ENCODE data around the gene POMT1. TPM values are rescaled to one million over a fixed set of nuclear protein-coding genes. Genes with fewer than 3 reads are reported as not detected.

POMT1 gene
- total RNA-seq, 2 experiments from 2014 or later = 50.1 to 50.5 TPM

- TF ChIP-seq CTCF (IDR thresholded peaks at IDR 0.05) = no peak
- peaks cover 0 to 7% of the 10 kb centered on the region in 2 experiments for H3K9me3 ChIP-seq (ENCODE audit: control insufficient read depth in 1 of 2, insufficient read depth in 1 of 2, low read length in 2 of 2)
- H3K4me3 Mint-ChIP-seq = no peak overlapping the region
- no peak overlapping the region for H3K4me3 ChIP-seq (ENCODE audit: low read length)
- ChIA-PET CTCF (interaction anchor here (1.4 kb wide), 2 partner anchors 175 to 194 kb away, joined by 3 read pairs; no protein-coding TSS in a partner anchor), POLR2A (interaction anchor here (0.9 kb wide), 1 partner anchor 65 kb away, joined by 4 read pairs; no protein-coding TSS in a partner anchor)
- ATAC-seq (ENCODE audit: poor library complexity) (no peak), DNase-seq (no peak)
- no peaks in the 10 kb centered on the region for H3K9me3 Mint-ChIP-seq
- intact Hi-C loops (cut with DNase I, micrococcal nuclease) = no loop called here
- no peaks in the 10 kb centered on the region for H3K4me1 ChIP-seq (ENCODE audit: insufficient read depth, low read length)
- no peaks in the 10 kb centered on the region for H3K4me1 Mint-ChIP-seq (ENCODE audit: low read depth)
- no peak overlapping the region for H3K27ac ChIP-seq (ENCODE audit: low read depth in 1 of 2, low read length in 2 of 2)
- H3K36me3 Mint-ChIP-seq (ENCODE audit: low read depth) = peaks cover 13% of the 10 kb centered on the region
- no peaks in the 10 kb centered on the region for H3K27me3 Mint-ChIP-seq
- no peak overlapping the region for H3K27ac Mint-ChIP-seq
- no peaks in the 10 kb centered on the region for H3K27me3 ChIP-seq (ENCODE audit: control insufficient read depth in 1 of 2, insufficient read depth in 2 of 2, low read length in 2 of 2)
- H3K36me3 ChIP-seq (ENCODE audit: insufficient read depth, low read length) = peaks cover 4% of the 10 kb centered on the region
These were observed 62.7 kb downstream of the POMT1 start for GRCh38 chr9:131565369-131565768.

- no peaks in the 10 kb centered on the region for H3K4me1 Mint-ChIP-seq (ENCODE audit: low read depth)
- ATAC-seq (ENCODE audit: poor library complexity) (no peak), DNase-seq (no peak)
- POLR2A ChIA-PET = interaction anchor here (1.0 kb wide), 1 partner anchor 13 kb away, joined by 3 read pairs; no protein-coding TSS in a partner anchor
- no peak overlapping the region for H3K27ac Mint-ChIP-seq
- no peaks in the 10 kb centered on the region for H3K4me1 ChIP-seq (ENCODE audit: insufficient read depth, low read length)
- no peak overlapping the region for H3K27ac ChIP-seq (ENCODE audit: low read depth in 1 of 2, low read length in 2 of 2)
- CTCF ChIA-PET = interaction anchor here (1.4 kb wide), 2 partner anchors 174 to 193 kb away, joined by 3 read pairs; no protein-coding TSS in a partner anchor
- intact Hi-C loops (cut with DNase I, micrococcal nuclease) = no loop called here
- no peak overlapping the region for H3K4me3 ChIP-seq (ENCODE audit: low read length)
- no peaks in the 10 kb centered on the region for H3K27me3 Mint-ChIP-seq
- peaks cover 4% of the 10 kb centered on the region for H3K36me3 ChIP-seq (ENCODE audit: insufficient read depth, low read length)
- H3K36me3 Mint-ChIP-seq (ENCODE audit: low read depth) = peaks cover 19% of the 10 kb centered on the region
- no peaks in the 10 kb centered on the region for H3K27me3 ChIP-seq (ENCODE audit: control insufficient read depth in 1 of 2, insufficient read depth in 2 of 2, low read length in 2 of 2)
- TF ChIP-seq CTCF (IDR thresholded peaks at IDR 0.05) = no peak
- no peaks in the 10 kb centered on the region for H3K9me3 Mint-ChIP-seq
- H3K9me3 ChIP-seq (ENCODE audit: control insufficient read depth in 1 of 2, insufficient read depth in 1 of 2, low read length in 2 of 2) = peaks cover 0 to 7% of the 10 kb centered on the region in 2 experiments
- H3K4me3 Mint-ChIP-seq = no peak overlapping the region
These were observed 63.4 kb downstream of the POMT1 start for GRCh38 chr9:131566158-131566557.

- H3K27me3 ChIP-seq (ENCODE audit: control insufficient read depth in 1 of 2, insufficient read depth in 2 of 2, low read length in 2 of 2) = no peaks in the 10 kb centered on the region
- POLR2A ChIA-PET = no interaction called here
- Mint-ChIP-seq H3K27me3 (no peaks in the 10 kb centered on the region), H3K36me3 (ENCODE audit: low read depth) (peaks cover 29% of the 10 kb centered on the region), H3K4me1 (ENCODE audit: low read depth) (no peaks in the 10 kb centered on the region), H3K9me3 (no peaks in the 10 kb centered on the region), H3K4me3 (no peak overlapping the region), H3K27ac (no peak overlapping the region)
- CTCF ChIA-PET = no interaction called here
- H3K4me1 ChIP-seq (ENCODE audit: insufficient read depth, low read length) = no peaks in the 10 kb centered on the region
- DNase-seq (no peak), ATAC-seq (ENCODE audit: poor library complexity) (no peak)
- H3K27ac ChIP-seq (ENCODE audit: low read depth in 1 of 2, low read length in 2 of 2) = no peak overlapping the region
- H3K4me3 ChIP-seq (ENCODE audit: low read length) = no peak overlapping the region
- peaks cover 16% of the 10 kb centered on the region for H3K36me3 ChIP-seq (ENCODE audit: insufficient read depth, low read length)
- TF ChIP-seq CTCF (IDR thresholded peaks at IDR 0.05) = no peak
- intact Hi-C loops (cut with DNase I, micrococcal nuclease) = no loop called here
- H3K9me3 ChIP-seq (ENCODE audit: control insufficient read depth in 1 of 2, insufficient read depth in 1 of 2, low read length in 2 of 2) = peaks cover 0 to under 1% of the 10 kb centered on the region in 2 experiments
These were observed 65.2 kb downstream of the POMT1 start for GRCh38 chr9:131567910-131568309.

Other genes starting within 250 kb of the POMT1 start
- 10 to 100 TPM; 62.4 to 62.7 TPM for gene FAM78A, start 226.4 kb upstream of the POMT1 start, total RNA-seq
- under 1 TPM in 1 of 2 experiments, not detected in 1; 0.22 TPM for gene PLPP7, start 213.2 kb upstream of the POMT1 start, total RNA-seq
- gene PRRC2B, start 108.8 kb upstream of the POMT1 start, total RNA-seq = 100 to 1,000 TPM; 256 to 268 TPM
- 10 to 100 TPM; 22.1 to 22.5 TPM for gene UCK1, start 28.3 kb downstream of the POMT1 start, total RNA-seq
- gene PRRT1B, start 42.6 kb downstream of the POMT1 start, total RNA-seq = not detected
- 100 to 1,000 TPM; 130 to 134 TPM for gene RAPGEF1, start 237.2 kb downstream of the POMT1 start, total RNA-seq

All from CD4-positive, alpha-beta T cell (primary cell).